Activated naive CD4-positive, alpha-beta T cell treated with anti-CD3 and anti-CD28 coated beads, Interleukin-2, amount 50 U/mL, for 16 hours (primary cell): Measurements from ENCODE around the gene SART3.
"Not testable (repeated sequence)": the region's sequence is repeated elsewhere in the genome, so short reads cannot be mapped to it uniquely, and the experiment has no call there.

Source experiments
- DNase-seq: peaks from one replicate; pipeline ENCODE4 v3.0.0-alpha.2; 2020

Gene SART3

DNA sequence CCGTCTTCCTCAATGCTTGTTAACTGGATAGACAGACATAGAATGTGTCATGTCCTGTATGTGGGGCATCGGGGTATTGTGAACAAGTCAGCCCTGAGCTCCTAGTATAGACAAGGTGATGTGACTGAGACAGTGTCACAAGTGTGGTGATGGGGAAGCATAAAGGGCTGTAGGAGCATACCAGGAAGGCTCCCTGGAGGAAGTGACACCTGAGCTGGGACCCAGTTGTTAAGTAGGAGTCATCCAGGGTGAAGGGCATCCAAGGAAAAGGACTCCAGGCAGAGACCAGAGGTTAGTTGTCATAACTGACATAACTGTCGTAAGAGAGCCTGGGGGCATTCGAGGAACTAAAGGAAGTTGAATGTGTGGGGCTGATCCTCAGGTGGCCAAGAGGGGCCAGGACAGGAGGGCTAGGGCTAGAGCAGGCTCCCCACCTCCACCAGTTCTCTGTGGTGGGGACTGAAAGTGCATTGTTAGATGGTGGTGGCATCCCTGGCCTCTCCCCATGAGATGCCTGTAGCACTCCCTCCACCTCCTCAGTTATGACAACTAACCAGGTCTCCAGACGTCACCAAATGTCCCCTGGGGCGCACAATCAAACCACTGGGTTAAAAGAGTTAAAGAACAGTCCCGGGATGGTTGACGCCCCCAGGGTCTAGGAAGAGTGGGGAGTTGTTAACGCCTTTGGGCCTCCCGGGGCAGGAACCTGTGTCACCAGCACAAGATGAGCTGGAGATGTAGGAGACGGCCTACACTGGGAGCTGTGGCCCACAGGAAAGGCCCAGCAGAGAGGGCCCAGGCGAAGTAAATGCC lies 43.5 kb downstream of the SART3 start:
- DNase-seq: no peak

DNA sequence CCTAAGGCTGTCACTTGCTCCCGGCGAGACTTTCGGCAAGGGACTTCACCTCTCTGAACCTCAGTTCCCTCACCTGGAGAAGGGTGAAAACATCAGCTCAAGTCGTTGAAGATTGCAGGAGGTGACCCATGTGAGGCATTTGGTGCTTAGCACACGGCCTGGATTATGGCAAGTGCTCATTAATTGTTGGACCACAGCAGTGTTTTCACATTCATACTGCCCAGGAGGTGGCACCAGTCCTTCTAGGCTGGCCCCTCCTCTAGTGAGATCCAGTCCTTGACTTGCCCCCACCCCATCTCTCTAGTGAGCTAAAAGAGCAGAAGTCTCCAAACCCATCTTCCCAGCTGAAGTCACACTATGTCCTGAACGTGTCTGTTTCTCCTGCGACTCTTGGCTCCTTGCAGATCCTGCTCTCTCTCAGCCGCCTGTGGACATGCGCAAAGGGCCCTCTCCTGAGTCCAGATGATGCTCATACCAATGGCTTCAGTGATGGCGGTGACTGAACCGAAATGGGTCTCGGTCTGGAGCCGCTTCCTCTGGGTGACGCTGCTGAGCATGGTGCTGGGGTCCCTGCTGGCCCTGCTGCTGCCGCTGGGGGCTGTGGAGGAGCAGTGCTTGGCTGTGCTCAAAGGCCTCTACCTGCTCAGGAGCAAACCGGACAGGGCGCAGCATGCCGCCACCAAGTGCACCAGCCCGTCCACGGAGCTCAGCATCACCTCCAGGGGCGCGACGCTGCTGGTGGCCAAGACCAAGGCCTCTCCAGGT lies 44.3 kb downstream of the SART3 start:
- DNase-seq: no peak

DNA sequence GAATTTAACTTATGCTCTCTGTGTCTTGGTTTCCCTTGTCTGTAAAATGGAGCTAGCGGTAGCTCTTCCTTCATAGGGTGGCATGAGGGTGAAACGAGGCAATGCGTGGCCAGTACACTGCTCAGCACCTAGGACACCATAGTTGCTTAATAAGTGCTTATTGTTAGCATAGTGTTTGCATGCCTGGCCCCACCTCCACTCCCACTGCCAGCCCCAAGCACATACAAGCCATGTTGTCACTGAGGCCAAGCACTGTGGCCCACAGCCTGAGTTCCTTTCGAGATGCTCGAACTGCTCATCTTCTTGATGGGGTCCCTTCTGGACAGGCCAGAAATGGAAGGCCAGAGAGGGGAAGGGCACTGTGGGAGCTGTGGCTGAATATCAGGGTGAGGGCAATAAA lies 45.1 kb downstream of the SART3 start:
- DNase-seq: no peak

- DNase-seq: peak; percentile 100
Measured at GRCh38 chr12:108514973-108515814, 45.8 kb downstream of the SART3 start, which contains the start of gene FICD. Gene FICD (plus strand): TSS chr12:108515277. CDS start chr12:108516973, 1,696 bp downstream.

- DNase-seq: no peak
Measured at GRCh38 chr12:108514468-108514972, 46.5 kb downstream of the SART3 start.

- DNase-seq: peak; percentile 75
Measured at GRCh38 chr12:108511633-108512540, 49.1 kb downstream of the SART3 start.

DNA sequence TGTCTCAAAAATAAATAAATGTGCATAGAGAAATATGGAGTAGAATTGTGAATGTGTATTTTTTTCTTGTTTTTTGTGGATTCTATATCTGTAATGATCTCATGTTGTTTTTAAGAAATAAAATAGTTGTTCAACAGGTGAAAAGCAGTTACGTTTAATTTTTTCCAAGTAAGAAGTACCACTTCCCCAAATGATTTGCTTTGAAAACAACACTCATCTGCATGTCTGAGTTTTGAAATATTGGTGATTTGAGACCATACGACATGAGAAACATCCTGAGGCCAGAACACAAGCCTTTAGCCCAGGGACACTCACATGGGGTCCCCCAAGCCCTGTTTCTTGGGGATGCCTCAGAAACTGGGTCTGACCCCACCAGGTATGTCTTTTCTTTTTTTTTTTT lies 50.1 kb downstream of the SART3 start:
- DNase-seq: no peak

- no peak for DNase-seq
Measured at GRCh38 chr12:108509806-108510205, 51.2 kb downstream of the SART3 start.

- no peak for DNase-seq
Measured at GRCh38 chr12:108507971-108508642, 52.9 kb downstream of the SART3 start.

GRCh38 chr12:108505129-108505528 lies 55.8 kb downstream of the SART3 start:
- no peak for DNase-seq

- DNase-seq: no peak
Measured at GRCh38 chr12:108502922-108503321, 58.1 kb downstream of the SART3 start.

DNA sequence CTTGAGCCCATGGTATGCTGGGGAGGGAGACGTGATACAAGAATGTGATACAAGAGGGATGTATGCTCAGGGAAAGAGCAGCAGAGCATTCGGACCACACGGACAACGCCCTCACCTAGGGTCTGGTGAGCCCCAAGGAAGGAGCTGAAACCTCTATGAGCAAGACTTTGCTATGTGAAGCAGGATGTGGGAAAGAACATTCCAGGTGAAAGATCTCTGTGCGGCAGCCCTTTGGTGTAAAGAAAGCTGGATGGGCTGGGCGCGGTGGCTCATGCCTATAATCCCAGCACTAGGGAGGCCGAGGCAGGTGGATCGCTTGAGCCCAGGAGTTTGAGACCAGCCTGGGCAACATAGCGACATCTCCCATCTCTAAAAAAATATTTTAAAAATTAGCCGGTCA lies 62.8 kb downstream of the SART3 start:
- no peak for DNase-seq

DNA sequence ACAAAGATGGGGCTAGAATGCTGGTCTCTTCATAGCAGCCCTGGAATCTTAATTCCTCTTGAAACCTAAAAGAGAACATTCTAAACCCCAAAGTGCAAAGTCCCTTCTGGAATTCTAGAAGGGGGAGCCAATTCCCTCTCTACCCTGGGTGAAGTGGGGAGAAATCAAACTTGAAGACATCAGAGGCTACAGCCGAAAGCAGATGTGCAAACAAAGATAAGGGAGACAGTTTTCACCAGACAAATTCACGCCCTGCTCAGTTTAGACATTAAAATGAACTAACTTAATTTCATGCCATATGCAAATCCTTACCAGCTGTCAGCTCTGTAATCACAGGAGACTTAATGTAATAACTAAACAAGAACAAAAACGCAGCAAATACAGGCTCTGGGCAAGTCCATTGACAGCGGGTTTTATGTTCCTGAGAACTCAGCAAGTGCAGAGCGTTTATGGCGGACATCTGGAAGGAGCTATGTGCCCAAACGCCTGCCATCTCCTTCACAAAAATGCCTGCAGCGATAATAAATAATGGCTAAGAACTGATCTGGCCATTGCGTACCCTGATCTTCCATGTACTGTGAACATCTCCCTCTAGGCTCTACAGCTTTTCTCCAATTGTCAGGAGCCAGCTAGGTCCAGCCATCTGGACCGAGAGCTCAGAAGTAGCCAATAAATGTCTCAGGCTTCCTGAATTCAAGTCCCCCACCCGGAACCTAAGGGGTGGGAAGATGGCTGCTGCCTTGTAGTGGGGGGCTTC lies 65.0 kb downstream of the SART3 start:
- no peak for DNase-seq

DNA sequence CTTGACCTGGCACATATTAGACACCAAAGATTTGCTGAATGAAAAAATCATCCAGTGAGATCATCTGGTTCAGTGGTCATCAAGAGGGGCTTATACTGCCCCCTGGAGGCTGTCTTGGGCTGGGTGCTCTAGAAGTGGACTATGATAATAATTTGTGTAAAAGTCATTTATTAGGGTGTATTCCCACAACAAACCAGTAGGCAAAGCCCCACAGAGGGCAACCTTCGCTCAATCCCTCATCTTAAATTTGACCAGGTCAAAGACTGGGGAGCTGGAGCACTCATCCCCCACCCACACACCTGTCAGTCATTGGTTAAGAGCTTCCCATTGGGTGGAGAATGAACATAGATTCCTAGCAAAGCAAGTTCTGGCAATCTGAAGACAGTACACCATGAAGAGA lies 65.9 kb downstream of the SART3 start:
- no peak for DNase-seq

DNA sequence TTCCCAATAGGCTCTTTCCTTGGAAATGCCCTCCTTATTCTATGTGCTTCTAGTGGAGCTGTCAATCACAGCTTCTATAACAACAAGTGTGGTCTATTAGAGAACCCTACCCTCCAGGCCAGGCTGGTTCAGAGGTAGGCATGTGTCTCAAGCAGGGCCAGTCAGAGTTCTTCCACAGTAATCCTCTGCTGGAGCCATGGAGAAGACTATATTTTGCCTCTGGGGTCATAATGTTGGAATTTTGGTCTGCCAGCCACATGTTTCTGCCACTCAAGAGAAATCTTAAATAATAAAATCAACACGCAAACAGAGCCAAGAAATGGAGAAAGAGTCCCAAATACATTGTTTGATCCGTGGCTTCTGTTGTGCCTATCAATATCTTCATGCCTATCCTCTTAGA lies 69.7 kb downstream of the SART3 start:
- no peak for DNase-seq

DNA sequence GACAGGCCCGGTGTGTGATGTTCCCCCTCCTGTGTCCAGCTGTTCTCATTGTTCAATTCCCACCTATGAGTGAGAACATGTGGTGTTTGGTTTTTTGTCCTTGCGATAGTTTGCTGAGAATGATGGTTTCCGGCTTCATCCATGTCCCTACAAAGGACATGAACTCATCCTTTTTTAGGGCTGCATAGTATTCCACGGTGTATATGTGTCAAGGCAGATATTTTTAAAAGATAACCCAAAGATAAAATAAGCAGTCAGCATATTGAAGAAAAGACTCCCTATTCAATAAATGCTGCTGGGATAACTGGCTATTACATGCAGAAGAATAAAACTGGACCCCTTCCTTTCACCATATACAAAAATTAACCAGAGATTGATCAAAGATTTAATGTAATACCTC lies 73.9 kb downstream of the SART3 start:
- not testable (repeated sequence) for DNase-seq

DNA sequence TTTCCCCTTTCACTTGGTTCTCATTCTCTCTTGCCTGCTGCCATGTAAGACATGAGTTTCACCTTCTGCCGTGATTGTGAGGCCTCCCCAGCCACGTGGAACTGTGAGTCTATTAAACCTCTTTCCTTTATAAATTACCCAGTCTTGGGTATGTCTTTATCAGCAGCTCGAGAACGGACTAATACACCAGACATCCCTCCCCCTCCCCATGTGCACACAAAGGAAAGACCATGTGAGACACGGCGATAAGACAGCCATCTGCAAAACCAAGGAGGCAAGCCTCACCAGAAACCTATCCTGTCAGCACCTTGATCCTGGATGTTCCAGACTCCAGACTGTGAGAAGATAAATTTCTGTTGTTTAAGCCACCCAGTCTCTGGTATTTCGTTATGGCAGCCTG lies 75.6 kb downstream of the SART3 start:
- DNase-seq: not testable (repeated sequence)

DNA sequence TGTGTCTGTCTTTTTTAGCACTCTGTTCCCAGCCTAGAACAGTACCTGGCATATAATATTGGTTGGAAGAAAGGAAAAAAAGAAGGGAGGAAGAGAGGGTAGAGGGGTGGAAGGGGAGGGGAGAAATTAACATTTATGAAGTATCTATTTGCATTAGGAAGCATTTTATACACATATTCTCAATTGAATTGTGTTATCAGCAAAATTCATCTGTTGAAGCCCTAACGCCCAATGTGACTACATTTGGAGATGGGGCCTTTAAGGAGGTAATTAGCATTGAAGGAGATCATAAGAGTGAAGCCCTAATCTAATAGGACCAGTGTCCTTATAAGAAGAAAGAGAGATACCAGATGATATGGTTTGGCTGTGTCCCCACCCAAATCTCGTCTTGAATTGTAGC lies 76.1 kb downstream of the SART3 start:
- no peak for DNase-seq

- DNase-seq: no peak
Measured at GRCh38 chr12:108484431-108484830, 76.5 kb downstream of the SART3 start.

GRCh38 chr12:108483213-108484059 lies 77.5 kb downstream of the SART3 start:
- DNase-seq: no peak
